Smooth muscle cell of the brain vasculature (primary cell): ENCODE measurements around the gene LAMA5.

Source experiments
- DNase-seq: peaks from one replicate; pipeline ENCODE4 v3.0.0-alpha.2; 2012; ENCODE audit warnings: low read depth, low spot score

LAMA5 gene

DNA sequence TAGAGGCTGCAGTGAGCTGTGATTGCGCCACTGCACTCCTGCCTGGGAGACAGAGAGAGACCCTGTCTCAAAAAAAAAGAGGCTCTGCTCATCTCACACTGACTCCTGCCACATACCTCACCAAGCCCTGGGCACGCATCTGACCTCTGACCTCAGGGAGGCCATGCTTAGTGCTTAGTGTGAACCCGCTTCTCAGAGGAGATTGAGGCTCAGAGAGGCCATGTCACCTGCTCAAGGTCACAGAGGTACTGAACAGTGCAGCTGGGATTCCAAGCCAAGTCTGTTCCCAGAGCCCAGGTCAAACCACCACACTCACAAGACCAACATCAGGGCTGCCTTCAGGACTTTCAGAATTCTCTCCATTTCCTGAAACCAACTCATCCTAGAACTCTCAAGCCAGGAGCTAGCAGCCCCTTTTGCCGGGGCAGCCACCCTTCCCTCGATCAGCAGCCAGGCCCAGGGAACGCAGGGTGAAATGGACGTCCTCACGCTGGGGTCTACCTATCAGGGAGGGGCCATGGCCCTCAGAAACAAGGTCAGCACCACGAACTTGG, 37.1 kb upstream of the LAMA5 start:
- no peak for DNase-seq

DNA sequence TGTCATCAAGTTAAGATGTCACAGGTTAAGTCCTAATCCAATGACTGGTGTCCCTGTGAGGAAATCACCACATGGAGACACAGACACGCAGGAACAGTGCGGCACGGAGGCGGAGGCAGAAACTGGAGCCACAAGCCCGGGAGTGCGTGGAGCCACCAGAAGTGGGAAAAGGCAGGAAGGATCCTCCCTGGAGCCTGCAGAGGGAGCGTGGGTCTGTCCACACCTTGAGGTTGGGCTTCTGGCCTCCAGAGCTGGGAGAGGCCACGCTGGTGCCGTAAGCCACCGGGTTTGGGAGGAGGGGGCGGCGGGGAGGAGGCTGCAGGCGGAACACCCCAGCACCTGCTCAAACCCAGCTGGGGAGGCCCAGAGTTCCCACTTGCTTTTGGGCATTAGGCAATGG, 36.2 kb upstream of the LAMA5 start:
- DNase-seq = no peak

DNA sequence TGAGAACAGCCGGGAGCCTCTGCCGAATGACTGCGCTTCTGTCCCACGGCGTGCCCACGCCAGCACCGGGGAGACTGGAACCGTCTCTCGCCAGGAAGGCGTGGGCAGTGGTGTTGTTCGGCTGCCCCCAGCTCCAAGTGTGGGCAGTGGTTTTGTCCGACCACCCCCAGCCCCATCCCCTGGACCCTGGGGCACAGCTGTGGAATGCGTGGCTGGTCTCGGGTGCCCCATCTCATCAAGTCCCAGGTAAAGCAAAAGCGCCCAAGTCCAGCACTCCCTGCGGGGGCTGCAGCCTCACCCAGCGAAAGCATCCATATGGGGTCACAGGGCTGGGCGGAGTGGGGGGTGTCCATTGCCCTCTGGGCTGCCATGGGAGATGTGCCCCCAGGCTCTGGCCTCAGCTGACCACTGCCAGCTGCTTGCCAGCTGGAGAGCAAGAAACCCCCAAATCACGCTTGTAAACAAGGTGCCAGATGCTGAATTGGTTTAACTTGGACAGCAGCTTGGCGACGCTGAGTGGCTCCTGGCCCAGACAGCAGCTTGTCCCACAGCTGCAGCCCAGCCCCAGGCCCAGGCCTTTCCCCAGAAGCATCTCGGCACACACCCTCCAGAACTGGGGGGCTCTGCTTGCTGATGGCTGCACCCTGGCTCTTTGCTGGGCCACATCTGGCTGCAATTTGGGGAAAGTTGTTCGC, 35.5 kb upstream of the LAMA5 start:
- no peak for DNase-seq

DNA sequence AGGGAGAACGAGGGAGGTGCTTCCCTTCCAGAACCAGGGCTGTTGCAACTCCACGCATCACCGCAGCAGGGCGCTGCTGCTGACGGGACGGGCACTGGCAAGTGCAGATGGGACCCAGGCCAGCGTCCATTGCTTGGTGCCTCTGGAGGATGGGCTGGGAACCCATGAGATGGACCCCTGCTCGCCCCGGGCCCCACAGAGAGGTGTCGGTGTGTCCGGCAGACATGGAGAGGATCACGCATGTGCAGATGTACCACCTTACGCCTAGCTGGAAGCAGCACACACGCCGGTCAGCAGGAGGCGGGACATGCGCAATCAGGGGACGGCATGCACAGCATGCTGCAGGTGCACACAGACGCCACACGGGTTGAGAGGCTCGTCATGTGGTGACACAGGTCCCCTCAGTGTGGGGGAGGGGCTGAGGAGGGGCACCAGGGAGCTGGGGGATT, 34.2 kb upstream of the LAMA5 start:
- no peak for DNase-seq

DNA sequence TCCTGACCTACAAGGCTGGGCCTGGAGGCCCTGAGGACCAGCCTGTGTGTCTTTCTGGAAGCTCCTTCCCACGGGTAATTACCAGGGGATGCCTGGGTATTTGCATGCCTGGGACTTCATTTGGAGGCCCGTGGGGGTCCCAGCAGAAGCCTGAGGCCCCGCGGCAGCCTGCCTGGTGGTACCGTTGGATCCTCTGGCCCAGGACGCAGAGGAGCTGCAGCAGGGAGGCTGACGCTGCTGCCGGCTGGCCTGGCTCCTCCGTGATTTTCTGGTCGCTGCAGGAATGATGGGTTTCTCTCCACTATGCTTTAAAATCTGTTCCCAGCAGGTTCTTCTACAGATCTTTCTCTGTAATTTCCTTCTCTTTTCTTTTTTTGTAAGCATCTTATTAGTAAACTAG, 33.4 kb upstream of the LAMA5 start:
- DNase-seq = no peak

DNA sequence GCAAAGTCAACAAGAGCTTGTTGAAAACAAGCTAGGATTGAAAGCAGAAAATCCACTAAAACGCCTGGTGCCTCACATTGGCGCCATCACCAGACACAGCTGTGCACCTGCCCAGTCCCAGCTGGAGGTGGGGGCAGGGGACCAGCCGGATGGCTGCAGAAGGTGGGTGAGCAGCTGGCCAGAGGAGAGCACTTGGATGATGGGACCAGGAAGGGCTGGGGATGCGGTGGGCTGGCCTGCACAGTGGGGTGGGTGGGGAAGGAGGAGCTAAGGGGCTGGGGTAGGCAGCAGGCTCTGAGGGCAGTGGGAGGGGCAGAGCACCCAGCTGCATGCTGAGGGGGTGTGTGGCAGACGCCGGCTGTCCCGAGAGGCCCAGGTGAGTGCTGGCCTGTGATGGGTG, 32.9 kb upstream of the LAMA5 start:
- DNase-seq = no peak

DNA sequence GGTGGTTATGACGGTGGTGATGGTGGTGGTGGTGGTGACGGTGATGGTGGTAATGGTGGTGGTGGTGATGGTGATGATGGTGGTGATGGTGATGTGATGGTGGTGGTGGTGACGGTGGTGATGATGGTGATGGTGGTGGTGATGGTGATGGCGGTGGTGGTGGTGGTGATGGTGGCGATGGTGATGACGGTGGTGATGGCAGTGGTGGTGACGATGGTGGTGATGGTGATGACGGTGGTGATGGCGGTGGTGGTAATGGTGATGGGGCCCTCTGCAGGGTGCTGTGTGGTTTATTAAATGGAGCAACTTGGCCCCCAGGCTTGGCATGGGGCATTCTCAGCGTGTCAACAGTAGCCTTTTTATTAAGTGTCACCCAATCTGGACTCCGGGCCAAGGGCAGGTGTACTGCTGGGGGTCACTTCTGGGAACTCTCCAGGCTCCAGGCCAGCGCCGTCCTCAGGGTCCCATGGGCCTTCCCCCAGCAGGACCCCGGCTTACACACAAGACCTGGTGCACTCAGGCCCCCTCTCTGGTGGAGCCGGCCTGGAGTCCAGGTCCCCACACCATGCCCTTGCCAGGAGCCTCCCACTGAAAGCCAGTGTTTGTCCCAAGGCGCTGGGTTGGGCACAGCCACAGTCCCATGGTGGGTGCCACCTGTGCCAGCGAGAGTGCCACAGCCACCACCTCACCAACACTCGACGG, 31.2 kb upstream of the LAMA5 start:
- DNase-seq = no peak

DNA sequence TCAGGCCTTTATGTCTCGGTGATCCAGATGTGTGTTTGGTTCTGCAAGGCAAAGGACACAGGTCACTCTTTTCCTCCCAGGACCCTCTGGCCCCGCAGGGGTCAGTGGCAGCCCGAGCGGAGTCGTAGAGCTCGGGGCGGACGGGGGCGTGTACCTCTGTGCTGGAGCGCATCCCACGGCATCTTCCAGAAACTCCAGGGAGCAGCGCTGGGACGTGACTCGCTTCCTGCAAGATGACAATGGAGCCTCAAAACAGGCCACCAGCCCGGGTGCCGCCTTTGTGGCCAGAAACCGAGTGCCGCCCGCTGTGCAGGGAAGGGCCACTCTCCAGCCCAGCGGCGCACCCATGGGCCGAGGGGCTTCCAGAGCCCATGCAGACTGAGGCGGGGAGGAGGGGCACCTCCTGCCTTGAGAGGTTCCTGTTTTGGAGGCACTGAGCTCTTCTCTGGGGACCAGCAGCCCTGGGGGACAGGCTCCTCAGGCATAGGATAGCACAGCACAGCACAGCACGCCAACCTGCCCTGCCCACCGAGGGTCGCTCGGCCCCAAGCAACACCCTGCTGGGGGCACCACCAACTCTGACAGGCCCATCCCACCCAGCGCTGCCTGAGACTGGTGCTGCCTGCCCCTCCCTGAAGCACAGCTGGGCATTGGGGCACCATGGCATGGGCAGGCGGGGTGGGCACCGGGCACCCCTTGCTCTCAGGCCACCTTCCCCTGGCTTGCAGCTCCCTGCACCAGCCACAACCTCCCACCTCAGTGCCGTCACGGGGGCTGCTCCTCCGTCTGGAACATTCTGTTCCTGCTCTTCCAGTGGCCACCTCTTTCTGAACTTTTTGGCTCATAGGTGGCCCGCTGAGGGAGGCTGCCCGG, 29.5 kb upstream of the LAMA5 start:
- no peak for DNase-seq

DNA sequence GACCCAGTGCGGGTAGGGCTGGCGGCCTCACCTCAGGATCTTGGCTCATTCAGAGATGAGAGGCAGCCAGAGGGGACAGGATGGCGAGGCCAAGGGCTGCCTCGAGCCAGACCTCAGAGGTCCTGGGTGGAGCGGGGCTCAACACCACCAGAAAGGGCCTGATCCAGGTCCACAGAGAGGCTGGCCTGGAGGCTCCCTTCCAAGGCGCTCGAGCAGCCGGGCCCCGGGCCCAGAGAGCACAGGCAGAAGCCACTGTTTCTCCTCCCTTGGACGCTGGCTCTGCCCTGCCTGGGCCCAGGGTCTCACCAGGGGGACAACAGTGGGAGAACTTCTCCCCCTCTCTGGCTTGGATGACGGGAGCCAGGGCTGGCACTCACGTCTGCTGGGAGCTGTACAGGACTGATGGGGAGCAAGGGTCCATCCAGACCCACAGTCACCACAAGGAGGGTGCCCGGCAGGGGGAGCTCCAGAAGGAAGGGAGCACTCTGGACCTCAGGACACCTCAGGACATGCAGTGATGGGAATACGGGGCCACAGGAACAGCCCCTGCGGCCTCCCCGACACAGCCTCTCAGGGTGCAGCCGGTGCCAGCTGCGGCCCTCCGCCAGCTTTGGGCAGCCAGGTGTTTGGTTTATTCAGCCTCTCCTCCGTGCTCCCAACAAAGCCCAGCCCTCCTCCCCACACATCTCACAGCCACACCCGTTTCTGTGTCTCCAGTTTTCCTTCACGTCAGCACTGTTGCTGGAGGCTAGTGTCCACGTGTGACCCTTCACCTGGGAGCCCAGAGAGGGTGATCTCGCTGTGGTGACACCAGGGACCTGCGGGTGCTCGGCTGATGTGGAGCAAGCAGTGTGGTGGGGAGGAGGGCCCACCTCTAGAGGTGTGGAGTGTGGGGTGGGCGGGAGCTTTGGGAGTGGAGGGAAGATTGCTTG, 28.5 kb upstream of the LAMA5 start:
- no peak for DNase-seq

DNA sequence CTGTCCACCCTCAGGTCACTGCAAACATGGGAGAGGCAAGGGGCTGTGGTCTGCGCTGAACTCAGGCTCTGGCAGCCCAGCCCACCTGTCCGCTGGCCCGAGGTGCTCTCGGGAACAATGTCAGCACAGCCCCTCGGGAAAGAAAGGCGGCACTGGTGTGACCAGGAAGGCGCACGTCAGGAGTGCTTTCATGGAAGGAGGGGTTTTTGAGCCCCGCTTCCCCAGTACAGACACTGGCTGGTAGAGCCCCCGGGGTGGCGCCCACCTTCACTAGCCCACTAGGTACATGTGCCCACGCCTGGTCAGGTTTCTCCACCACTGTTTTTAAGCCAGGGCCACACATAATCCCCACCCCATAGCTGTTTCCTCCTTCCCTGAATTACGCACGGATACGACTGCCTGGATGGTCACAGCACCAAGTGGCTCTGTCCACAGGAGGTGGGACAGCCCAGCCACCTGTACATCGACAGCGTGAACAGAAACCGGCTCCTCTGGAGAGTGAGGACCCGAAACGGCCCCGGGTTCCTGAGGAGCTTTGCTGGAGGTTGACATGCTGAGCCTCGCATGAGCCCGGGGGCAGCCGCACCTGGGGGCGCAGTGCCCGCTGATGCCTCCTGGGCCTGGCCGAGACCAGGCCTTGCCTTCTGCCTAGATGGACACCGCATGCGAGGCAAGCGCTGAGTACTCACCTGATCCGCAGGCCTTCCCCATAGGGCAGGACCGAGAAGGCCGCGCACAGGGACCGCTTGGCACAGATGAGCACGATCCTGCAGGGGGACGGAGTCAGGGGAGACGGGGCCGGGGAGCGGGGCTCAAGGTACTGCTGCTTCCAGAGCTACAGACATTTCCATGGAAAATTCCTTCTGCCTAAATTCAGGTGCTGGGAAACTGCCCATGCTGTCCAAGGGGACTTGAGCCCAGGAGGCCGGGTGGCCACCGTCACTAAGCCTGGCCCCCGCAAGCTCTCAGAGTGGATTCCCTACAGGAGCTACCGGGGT, 27.4 kb upstream of the LAMA5 start:
- DNase-seq = no peak

DNA sequence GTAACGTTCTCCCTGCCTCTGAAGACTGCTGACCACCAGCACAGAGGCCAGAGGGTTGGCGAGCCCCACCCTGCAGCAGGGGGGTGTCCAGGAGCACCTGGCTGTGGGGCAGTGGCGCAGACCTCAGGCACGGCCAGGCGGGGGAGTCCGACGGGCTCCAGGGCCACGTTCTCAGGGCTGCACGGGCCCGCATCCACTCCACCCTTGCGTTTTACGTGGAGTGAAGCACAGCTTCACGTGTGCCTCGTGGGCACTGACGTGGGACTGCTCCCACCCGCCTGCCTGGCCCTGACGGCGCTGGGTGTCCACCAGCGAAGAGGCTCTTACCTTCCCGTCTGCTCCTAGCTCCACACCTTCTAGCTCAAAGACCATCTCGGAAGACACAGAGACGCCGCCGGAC, 26.7 kb upstream of the LAMA5 start:
- DNase-seq = no peak

DNA sequence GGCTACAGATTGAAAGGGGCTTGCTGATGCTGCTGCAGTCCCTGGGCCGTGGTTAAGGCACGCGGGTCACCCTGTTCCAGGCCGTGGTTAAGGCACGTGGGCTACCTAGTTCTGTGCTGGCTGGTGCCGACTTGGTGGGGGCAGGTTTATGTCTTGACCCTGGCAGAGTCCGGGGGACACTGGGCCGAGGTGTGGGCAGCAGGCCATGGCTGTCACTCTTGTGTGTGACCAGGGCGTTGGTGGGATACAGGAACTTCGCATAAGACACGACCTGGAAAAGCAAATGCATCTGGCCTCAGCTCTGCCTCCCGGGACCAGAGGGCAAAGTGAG, 26.2 kb upstream of the LAMA5 start:
- no peak for DNase-seq

DNA sequence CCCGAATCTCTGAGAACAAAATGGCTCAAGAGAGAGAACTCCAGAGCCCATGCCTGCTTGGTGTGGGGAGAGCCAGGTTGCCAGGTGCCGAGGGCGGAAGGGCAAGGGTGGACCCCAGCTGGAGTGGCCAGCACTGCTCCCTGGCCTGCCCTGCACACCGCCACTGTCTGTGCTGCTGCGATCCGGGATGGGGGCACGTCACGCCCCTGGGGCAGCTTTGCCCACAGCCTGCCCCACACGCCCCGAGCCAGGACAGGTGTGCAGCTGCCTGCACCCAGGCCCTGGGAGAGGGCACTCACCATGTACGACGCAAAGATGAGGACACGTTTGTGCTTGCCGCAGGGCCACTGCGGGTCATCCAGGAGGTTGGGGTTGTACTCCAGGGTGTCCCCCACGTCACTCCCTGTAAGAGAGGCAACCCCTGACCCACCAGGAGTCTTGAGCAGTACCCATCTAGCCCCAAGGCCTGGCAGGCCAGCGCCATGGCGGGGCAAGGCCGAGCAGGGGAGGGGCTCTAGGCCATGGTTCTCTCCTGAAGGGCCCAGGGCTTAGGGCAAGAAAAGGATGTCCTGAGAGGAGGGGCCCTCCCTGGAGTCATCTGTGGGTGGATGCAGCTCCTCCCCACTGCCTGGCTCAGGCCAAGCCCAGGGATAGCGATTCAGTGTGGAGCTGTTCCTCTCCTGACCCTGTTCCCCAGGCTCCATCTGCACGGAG, 25.7 kb upstream of the LAMA5 start:
- no peak for DNase-seq

DNA sequence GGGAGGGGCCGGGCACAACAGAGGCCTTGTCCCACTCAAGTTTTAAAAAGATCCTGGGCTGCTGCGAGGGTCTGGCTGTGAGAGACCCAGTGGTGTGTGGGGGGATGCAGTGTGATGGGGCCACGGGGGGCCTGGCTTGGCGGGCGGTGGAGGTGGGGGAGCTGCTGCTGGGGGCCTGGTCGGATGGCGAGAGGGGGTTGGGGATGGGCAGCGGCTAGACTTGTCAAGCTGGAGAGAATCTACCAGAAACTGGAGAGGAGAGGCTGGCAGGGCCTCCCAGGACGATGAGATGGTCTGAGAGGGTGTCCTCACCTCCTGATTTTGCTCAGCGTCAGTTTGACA, 24.9 kb upstream of the LAMA5 start:
- DNase-seq = no peak

DNA sequence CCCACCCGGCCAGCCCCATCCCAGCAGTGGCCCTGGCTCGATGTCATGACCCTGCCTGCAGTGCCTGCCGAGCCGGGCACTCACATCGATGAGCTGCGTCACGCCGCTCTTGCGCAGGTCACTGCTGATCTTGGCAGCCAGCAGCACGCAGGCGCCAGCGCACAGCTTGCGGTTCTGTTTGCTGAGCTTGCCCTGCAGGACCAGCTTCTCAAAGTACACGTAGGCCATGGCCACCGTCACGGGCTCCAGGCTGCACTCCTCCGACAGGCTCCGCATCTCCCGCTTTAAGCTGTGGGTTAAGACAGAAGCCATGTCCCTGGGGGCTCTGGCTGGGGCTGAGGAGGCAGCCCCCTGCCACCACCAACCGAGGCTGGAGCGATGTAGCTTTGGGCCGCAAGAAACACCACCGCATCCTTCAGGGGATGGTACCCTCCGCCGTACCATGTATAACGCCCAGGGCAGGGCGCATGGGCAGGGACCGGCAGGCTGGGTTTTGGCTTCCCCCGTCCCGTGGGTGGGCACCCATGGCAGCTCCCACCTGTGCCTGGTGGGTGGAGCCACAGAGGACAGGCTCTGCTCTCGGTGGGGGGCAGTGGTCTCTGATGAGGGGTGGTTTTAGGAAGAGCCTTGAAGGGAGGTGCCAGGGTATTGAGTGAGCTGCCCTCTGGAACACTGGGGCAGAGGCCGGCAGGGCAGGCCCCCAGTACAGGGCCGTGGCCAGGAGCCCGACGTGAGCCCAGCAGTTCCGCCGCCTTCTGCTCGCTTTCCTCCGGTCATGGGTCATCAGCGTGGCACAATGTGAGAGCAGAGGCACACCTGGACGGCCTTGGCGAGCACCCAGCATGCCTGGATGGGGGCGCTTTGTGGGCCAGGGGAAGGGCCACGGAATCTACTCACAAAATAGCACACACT, 24.3 kb upstream of the LAMA5 start:
- no peak for DNase-seq

DNA sequence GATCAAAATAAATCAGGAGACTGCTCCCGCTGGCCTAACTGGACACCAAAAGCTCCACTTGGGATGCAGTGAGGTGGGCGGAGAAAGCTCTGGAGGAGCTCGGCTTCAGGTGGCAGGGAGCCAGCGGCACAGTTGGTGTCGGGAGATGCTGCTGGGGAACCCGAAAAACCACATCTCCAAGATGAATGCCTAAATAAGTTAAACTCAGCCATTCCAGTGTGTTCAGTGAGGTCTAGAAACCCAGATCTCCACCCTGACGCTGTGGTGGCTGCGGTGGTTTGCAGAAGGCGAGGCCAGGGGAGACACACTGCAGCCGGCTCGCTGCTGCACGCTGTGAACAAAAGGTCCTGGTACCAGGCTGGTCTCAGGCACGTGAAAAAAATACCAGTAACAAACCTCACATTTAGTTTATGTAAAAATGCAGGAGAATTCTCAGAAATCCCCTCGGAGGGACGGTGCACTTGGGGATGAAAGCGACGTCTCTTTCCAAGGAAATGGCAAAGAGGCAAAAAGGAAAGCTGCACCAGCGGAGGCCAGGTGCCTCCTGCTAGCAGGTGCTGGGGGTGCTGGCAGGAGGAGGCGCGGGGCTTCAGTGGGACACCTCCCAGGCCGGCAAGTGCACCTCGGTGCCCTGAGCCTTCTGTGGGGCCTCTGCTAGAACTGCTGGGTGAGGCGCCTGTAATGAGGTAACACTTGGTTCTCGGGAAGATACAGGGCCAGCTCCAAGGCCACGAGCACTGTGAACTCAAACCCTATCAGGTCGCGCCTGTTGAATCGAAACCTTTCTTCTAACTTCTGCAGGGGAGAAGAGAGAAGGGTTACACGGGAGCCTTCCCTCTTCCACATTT, 23.4 kb upstream of the LAMA5 start:
- DNase-seq = no peak

DNA sequence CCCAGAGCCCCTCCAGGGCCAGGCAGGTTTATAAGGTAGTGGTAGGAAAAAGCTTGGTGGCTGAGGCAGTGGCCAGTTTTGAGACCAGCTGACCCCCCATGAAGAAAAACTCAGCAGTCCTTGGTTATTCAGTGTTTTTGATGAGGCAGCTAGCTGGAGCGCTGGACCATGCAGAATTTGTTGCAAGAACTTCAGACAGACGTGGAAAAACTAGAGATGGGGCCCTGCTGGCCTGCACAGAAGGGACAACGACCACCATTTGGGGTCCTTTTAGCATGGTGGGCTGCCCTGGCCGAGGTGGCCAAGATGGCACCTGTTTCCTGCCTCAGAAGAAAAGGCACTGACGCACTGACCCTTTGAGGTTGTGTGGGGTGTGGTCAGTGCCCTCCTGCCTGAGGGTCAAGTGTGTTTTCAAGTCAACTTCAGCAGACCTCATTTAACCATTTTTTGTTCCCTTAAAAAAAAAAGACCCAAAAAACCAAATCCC, 22.5 kb upstream of the LAMA5 start:
- DNase-seq = no peak
